ENCODE results near the gene NFATC3.

NFATC3 gene

DNA sequence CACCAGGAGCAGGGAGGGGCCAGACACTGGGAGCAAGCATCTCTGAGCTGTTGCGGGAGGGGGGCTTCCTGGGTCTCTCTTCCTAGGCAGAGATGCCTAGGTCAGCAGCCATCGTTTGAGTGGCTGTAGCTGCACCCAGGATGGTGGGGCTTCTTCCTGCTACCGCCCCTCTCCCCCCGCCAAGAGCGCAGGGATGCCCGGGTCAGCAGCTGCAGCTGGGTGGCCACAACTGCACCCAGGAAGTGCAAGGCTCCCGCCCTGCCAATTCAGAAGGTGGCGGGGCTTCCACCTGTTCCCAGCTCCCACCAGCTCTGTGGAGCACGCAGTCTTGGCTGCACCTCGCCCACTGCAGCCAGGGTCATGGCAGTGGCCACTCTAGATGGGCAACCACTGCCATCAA lies 103.0 kb downstream of the NFATC3 start:
- no peak for DNase-seq (ENCODE audit: low read depth in 2 of 2)

DNA sequence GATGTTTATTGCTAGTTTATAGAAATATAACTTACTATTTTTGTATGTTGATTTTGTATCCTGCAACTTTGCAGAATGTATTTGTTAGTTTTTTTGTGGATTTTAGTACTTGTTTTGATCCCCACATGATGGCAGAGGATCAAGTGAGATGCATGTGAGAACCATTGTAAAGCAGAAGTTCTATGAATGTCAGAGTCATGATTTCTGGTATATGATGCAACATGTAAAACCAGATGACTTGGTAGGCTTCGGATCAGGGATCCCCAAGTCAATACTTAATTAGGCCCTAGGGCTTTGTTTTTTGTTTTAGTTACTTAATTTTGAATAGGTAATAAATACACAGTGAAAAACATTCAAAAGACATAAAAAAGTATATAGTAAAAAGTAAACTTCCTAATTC lies 104.9 kb downstream of the NFATC3 start:
- DNase-seq (ENCODE audit: low read depth in 2 of 2) = no peak

DNA sequence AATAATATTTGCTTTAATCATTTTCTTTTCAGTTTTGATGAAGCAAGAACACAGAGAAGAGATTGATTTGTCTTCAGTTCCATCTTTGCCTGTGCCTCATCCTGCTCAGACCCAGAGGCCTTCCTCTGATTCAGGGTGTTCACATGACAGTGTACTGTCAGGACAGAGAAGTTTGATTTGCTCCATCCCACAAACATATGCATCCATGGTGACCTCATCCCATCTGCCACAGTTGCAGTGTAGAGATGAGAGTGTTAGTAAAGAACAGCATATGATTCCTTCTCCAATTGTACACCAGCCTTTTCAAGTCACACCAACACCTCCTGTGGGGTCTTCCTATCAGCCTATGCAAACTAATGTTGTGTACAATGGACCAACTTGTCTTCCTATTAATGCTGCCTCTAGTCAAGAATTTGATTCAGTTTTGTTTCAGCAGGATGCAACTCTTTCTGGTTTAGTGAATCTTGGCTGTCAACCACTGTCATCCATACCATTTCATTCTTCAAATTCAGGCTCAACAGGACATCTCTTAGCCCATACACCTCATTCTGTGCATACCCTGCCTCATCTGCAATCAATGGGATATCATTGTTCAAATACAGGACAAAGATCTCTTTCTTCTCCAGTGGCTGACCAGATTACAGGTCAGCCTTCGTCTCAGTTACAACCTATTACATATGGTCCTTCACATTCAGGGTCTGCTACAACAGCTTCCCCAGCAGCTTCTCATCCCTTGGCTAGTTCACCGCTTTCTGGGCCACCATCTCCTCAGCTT lies 105.8 kb downstream of the NFATC3 start:
- DNase-seq (ENCODE audit: low read depth in 2 of 2) = no peak

DNA sequence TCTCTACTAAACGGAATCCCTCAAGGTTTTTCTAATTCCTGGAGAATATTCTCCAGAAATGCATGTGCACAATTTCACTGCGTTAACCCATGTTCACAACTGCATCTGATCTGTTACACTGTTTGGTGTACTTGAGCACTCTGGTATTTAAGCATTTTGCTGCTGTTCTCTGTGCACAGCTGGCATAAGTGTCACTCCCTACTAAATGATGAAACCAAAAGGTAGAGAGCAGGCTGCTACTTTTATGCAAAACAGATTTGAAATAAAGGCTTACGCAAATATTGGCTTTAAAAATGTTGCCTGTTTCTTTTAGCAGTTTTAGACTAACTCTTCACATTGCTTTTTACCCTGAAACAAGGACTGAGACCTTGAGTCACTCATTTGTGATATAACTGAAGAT lies 109.1 kb downstream of the NFATC3 start:
- DNase-seq (ENCODE audit: low read depth in 2 of 2) = no peak

DNA sequence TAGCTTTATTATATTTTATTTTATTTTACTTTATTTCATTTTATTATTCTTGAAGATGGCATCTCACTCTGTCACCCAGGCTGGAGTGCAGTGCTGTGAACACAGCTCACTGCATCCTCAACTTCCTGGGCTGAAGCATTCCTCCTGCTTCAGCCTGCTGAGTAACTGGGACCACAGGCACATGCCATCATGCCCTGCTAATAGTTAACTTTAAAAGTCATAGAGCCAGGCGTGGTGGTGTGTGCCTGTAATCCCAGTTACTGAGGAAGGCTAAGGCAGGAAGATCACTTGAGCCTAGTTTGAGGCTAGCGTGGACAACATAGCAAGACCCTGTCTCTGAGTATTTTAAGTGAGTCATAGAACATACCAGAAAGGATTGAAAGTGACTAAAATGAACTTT lies 112.1 kb downstream of the NFATC3 start:
- DNase-seq (ENCODE audit: low read depth in 2 of 2) = no peak

DNA sequence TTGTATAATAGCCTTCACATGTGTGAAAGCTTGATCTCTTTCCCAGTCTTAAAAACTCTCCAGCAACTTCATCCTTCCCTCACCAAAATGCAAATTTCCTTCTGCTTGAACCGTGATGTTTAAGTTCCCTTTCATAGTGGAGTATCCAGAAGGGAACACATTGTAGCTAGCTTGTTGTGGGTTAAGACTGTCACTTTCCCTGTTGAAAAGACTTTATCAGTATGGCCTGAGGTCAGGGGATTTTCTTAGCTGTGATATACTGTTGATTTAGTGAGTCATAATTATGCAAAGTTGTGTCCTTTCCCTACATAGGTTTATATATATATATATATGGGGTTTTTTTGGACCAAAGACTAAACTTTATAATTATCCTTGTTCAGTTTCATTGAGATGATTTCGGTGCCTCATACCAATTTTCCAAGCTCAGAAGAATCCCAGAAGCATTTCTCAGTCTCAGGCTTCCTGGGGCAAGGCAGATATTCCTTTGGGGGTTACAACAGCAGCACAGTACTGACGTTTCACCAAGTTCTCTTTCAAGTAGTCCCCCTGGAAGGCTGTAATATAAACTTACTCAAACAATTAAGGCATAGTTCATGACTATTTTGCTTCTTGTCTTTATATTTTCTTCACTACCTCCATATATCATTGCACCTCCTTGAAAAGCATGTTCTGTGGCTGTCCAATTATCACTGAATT lies 115.1 kb downstream of the NFATC3 start:
- DNase-seq (ENCODE audit: low read depth in 2 of 2) = no peak

DNA sequence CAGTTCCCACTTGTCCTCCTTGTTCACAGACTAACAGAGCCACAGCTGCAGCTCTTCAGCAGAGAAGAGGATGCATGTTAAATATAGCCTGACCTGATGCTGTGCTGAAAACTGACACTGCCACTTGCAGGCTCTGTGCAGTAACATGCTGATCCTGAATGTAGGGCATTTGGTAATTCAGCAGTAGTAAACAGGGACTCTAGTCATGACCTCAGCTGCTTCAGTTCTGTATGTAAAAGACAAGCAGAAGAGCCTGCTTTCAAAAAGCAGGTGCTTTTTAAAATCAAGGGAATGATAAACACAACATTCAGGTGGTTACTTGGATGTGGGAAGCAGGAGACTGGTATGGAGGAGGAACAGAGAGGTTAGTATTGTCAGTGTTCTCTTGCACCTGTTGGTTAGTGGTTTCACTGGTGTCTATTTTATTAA lies 116.9 kb downstream of the NFATC3 start:
- DNase-seq (ENCODE audit: low read depth in 2 of 2) = no peak

DNA sequence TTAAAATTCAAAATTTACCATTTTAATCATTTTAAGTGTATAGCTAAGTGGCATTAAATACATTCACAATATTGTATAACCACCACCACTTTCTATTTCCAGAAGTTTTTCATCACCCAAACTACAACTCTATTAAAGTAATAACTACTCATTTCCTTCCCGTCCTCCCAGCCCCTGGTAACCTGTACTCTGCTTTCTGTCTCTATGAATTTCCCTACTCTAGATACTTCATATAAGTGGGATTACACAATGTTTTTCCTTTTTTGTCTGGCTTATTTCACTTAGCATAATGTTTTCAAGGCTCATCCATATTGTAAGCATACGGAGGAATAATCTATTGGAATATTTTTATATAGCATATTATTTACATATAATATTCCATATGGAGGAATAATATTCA lies 121.1 kb downstream of the NFATC3 start:
- no peak for DNase-seq (ENCODE audit: low read depth in 2 of 2)

DNA sequence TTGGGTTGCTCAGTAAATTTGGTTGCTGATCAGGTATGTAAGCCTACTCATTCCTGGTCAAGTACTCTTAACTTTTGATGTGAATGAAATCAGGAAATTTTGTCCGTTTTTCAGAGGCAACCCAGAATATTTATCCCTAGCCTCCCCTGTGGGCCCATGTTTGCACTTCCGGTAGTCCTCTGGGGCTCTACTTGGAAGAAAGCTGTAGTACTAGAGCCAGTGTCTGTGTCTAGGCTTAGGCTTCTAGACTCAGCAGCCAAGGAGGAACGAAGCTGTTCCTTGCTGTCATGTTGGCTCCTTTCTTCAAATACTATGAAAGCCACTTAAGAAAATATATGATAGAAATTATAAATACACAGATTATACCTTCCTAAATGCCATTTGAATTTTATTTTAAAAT lies 129.6 kb downstream of the NFATC3 start:
- DNase-seq (ENCODE audit: low read depth in 2 of 2) = no peak

DNA sequence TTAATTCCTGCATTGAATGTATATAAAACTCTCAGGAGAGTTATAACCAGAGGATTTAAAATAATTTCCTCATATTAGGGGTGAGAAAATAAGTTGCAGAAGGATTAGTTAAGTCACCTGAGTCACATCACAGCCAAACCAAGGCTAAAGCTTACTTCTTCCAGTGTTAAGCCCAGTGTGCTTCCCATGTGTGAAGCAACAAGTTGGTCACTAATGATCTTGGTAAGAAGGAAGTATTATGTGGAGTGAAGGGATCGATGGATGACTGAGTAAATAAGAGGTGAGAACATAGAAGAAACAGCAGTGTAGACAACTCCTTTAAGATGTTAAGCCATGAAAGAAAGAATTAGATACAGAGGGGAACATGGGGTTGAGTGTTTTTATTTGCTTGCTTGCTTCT lies 130.1 kb downstream of the NFATC3 start:
- no peak for DNase-seq (ENCODE audit: low read depth in 2 of 2)

DNA sequence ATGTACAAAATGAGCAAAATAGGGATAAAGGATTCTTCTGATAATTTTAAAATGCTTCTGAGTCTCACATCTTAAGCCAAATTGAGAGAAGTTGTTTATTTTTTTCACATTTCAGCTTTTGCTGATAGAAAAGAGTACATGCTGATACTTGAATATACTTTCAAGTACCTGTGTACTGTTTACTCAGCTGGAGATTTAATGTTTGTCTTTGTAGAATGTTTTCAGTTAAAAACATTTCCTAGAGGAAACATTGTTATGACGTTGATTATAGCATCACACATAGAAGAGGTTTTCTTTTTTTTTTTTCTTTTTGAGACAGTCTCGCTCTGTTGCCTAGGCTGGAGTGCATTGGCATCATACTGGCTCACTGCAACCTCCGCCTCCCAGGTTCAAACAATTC lies 131.1 kb downstream of the NFATC3 start:
- no peak for DNase-seq (ENCODE audit: low read depth in 2 of 2)

DNA sequence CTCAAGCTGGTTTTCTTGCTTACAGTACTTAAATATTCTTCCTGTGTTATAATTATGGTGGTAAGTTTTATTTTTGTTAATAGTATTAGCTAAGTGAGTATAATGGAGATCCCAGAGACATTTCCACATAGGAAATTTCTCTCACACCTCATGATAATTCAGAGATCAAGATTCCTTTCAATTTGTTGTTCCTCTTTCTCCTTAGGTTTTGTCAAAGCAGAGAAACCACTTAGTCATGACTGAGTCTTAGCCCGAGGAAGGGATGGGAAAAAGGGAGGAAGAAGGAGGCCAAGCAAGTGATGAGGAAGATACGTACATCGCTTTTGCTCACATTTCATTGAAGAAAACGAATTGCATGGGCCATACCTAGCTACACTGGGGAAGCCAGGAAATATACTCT lies 132.3 kb downstream of the NFATC3 start:
- no peak for DNase-seq (ENCODE audit: low read depth in 2 of 2)

DNA sequence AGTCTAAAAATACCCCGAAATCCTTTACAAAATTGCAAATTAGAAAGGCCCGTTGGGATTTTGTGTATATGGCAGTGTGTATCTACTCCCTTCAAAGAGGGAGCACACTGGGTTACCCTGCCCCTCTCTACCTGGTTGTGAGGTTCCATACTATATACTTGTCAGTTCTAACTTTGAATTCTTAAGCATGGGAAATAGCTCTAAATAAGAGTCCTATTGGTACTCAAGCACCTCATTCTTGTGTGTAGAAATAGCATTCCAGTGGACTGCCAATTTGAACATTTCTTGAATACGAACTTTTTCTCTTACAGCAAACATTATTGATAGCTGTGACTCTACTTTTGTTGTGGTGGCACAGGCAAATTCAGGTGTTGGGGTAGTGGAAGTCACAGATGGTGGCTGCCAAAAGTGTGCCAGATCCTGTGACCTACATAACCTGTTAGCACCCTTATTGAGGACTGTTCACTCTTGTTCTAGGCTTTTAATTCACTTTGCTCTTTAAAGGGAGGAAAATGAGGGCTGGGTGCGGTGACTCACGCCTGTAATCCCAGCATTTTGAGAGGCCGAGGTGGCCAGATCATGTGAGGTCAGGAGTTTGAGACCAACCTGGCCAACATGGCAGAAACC lies 134.7 kb downstream of the NFATC3 start:
- no peak for DNase-seq (ENCODE audit: low read depth in 2 of 2)

DNA sequence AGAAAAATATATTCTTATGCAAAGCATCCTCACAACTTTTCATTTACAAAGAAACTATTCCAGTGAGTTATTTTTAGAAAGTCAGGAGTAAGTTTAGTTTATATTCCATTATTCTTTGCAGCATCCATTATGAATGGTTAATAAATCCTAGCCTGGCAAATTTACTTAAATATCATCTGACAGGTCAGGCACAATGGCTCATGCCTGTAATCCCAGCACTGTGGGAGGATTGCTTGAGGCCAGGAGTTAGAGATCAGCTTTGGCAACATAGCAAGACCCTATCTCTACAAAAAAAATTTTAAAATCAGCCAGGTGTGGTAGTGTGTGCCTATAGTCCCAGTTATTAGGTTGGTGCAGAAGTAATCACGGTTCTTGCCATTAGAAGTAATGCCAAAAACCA lies 137.9 kb downstream of the NFATC3 start:
- DNase-seq (ENCODE audit: low read depth in 2 of 2) = no peak

DNA sequence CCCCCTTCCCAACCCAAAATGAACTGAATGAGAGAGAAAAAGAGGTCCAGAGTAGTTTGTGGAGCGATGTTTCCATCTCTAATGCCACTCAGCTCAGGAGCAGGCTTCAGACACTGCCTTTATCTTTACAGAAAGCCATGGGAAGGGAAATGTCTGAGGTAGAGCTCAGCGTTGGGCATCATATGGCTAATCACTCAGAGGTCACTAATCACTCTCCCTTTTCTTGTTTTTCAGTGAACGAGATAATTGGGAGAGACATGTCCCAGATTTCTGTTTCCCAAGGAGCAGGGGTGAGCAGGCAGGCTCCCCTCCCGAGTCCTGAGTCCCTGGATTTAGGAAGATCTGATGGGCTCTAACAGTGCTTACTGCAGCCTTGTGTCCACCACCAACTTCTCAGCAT lies 140.9 kb downstream of the NFATC3 start:
- DNase-seq (ENCODE audit: low read depth in 2 of 2) = no peak

DNA sequence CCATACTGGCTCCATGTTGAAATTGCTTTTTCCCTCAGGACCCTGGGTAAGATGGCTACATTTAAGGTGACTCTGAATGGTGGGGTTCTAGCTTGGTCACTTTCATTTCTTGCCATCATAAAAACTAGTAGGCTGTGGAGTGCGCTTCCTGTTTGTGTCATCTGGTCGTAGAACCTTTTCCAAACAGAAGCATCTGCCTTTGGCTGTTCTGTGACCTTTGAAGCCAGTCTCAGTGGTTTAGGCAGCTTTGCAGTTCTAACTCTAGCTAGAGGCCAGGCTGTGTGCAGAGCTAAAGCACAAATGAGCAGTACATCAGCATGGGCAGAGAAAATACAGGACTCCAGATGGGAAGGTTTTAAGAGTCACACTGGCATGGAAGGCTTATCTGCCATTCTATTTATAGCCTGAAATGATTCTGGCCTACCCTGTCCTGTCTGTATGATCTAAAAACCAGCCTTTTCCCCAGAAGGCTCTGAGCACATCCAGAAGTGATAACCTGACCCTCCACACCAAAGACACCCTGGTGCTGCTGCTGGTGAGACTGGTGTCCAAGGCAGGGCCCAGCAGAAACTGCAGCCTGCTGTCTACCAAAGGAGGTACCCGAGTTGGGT lies 142.1 kb downstream of the NFATC3 start:
- DNase-seq (ENCODE audit: low read depth in 2 of 2) = no peak

DNA sequence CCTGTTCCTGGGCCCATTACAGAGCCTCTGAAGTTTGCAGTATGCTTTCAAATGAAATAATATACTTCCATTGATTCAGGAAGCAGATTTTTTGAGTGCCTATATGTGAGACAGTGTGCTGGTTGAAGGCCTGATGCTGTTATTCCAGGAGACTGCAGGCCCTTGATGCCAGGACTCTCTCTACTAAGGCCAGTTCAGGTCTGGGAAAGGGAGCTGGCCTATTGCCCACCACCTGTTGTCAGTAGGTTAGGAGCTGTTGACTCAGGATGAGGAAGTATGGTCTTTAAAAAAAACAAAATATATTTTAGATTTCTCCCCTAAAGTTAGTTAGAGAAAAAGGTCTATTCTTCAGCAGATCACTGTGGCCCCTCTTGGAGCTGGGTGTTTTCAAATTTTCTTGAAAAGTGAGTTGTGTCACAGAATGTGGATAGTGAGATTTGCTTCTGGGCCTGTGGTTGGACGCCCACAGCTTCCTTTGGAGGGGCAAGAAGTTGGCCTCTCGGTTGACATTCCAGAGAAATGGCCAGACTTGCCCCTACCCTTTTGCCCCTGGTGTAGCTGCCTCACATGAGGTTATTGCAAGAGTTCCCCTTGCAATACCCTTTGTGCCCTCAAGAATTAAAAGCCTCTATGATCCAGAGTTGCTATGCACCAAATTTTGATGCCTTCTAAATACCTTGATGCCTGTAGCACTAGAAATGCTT lies 142.8 kb downstream of the NFATC3 start:
- no peak for DNase-seq (ENCODE audit: low read depth in 2 of 2)

DNA sequence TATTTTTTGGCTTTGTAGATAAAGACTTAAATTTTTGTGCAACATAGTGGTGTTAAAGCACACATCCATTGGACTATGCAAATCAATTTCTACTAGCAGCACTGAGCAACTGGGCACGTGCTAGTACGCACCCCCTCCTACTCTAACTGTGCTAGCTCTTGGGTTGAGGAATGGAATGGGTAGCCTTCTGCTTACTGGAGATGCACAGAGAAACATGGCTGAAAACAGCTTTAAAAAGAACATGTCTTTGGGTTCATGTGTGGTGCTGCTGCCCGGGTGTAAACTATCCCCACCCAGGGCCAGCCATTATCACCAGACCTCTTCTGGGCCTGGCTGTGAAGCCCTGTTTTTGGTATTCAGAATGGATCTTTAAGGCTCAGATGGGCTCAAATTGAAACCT lies 143.5 kb downstream of the NFATC3 start:
- no peak for DNase-seq (ENCODE audit: low read depth in 2 of 2)

DNA sequence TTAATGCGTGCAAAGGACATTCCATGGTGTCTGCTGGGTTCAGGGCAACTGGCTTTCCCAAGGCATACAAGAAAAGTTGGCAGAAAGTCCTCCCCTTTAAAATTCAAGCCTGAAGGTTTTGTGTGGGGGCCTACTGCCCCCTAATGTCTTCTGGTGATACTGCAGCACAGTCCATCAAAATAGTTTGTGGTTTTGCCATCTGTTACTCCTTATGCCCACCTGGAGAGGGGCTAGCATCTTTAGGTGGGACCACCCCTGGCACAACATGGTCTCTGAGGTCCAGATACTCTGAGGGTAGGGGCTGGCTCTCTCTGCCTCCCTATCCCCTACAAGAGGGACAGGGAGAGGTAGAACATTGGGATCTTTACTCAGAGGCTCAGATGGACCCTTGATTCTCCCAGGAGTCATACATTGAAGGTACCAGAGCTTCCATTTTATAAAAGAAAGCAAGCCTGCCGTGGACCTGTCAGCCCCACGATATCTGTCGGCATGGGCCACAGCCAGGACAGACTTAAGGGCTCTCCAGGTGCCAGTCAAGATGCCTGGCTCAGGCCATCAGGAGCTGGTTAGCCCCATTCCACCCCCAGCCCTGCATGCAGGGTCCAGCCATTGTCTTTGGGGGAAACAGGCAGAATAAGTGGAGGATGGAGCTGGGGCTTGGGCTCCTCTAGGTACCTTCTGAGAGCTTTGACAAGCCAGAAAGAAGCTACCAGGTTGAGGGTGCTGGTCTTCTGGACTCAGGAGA lies 144.4 kb downstream of the NFATC3 start:
- no peak for DNase-seq (ENCODE audit: low read depth in 2 of 2)

DNA sequence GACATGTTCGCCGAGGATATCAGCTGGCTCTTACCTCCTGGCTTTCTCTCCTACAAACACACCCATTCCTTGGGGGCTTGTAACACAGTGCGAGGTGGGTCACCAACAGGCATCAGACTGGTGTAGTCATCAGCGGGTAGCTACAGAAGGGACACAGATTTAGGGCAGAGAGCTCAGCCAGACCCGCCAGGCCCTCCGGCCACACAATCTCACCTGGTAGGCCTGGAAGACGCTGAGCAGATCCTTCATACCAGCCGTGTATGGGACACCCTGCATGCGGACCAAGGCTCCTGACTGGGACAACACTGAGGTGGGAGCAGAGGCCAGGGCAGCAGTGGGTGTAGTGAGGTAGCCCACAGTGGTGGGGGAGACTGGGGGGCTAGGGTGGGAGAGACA lies 145.0 kb downstream of the NFATC3 start:
- no peak for DNase-seq (ENCODE audit: low read depth in 2 of 2)

DNA sequence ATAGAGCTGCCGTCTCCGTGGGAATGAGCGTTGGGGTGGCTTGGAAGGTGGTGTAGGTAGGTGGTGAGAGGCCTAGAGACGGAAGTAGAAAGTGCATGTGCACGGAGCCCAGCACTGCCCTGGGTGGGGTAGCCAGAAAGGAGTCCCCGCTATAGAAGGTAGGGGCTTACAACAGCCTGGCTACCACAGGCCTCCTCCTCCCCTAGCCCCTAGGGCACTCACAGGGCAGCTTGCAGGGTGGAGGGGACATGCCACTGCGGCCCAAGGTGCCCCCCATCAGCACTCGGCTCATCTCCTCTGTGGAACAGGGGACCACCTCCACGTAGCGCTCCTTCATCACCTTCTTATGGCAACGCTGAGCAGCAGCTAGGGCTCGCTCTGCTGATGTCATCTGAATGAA lies 145.8 kb downstream of the NFATC3 start:
- DNase-seq (ENCODE audit: low read depth in 2 of 2) = no peak
